ENCODE results near the gene DLG5.

Gene DLG5

DNA sequence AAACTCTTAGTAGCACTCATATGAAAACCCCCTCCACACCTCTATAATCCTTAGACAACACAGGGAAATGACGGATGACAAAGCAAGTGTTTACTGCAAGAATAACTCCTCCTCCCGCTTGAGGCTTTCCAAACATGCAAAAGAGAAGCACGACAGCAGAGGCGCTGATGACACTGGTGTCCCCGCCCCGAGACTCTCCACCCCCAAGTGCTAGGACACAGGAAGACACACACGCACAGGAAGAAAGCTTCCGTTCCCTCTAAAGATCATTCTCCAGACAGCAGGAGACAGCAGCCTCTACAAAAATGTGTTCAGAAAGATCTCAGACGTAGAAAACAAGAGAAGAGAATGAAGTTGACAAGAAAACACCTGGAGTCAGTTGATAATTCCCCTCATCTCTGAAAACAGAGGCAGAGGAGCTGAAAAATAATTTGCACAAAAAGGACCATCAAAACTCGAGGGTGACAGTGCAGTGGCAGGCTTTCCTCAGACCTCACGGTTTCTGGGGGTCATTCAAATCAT lies 90.2 kb downstream of the DLG5 start:
- no peak for TF ChIP-seq NFIC (IDR thresholded peaks at IDR 0.05)
- TF ChIP-seq TCF12 (IDR thresholded peaks at IDR 0.05; ENCODE audit: low read depth): no peak
- TF ChIP-seq, protein P1, sequence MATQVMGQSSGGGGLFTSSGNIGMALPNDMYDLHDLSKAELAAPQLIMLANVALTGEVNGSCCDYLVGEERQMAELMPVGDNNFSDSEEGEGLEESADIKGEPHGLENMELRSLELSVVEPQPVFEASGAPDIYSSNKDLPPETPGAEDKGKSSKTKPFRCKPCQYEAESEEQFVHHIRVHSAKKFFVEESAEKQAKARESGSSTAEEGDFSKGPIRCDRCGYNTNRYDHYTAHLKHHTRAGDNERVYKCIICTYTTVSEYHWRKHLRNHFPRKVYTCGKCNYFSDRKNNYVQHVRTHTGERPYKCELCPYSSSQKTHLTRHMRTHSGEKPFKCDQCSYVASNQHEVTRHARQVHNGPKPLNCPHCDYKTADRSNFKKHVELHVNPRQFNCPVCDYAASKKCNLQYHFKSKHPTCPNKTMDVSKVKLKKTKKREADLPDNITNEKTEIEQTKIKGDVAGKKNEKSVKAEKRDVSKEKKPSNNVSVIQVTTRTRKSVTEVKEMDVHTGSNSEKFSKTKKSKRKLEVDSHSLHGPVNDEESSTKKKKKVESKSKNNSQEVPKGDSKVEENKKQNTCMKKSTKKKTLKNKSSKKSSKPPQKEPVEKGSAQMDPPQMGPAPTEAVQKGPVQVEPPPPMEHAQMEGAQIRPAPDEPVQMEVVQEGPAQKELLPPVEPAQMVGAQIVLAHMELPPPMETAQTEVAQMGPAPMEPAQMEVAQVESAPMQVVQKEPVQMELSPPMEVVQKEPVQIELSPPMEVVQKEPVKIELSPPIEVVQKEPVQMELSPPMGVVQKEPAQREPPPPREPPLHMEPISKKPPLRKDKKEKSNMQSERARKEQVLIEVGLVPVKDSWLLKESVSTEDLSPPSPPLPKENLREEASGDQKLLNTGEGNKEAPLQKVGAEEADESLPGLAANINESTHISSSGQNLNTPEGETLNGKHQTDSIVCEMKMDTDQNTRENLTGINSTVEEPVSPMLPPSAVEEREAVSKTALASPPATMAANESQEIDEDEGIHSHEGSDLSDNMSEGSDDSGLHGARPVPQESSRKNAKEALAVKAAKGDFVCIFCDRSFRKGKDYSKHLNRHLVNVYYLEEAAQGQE (IDR thresholded peaks at IDR 0.05; ENCODE audit: low read depth): no peak
- TF ChIP-seq YY1 (IDR thresholded peaks at IDR 0.05; ENCODE audit: low read depth): no peak
- no peak for TF ChIP-seq RAD21 (IDR thresholded peaks at IDR 0.05; ENCODE audit: low read depth)
- TF ChIP-seq TEAD4 (IDR thresholded peaks at IDR 0.05): no peak
- TF ChIP-seq ZBTB7A (IDR thresholded peaks at IDR 0.05; ENCODE audit: low read depth): no peak
- TF ChIP-seq EGR1 (IDR thresholded peaks at IDR 0.05): no peak
- no peak for TF ChIP-seq CREB1 (IDR thresholded peaks at IDR 0.05; ENCODE audit: low read depth)
- TF ChIP-seq EP300 (IDR thresholded peaks at IDR 0.05; ENCODE audit: borderline replicate concordance): no peak
- no peak for TF ChIP-seq TAF1 (IDR thresholded peaks at IDR 0.05; ENCODE audit: low read depth)
- no peak for TF ChIP-seq USF1 (IDR thresholded peaks at IDR 0.05)

GRCh38 chr10:77835669-77836086 lies 90.9 kb downstream of the DLG5 start:
- TF ChIP-seq CREB1 (IDR thresholded peaks at IDR 0.05; ENCODE audit: low read depth) (peak; percentile 61), FOXM1 (IDR thresholded peaks at IDR 0.05; ENCODE audit: borderline replicate concordance, low read depth) (peak; percentile 83), NFIC (IDR thresholded peaks at IDR 0.05) (peak; percentile 100), TEAD4 (IDR thresholded peaks at IDR 0.05) (peak; percentile 93), ZBTB7A (IDR thresholded peaks at IDR 0.05; ENCODE audit: low read depth) (peak; percentile 45; the same call in 1 of the 2 replicates), TCF12 (IDR thresholded peaks at IDR 0.05; ENCODE audit: low read depth) (peak; percentile 98), YY1 (IDR thresholded peaks at IDR 0.05; ENCODE audit: low read depth) (0 out of 2 replicates have a peak, but pooled peaks have one; percentile 51), EP300 (IDR thresholded peaks at IDR 0.05; ENCODE audit: borderline replicate concordance) (peak; percentile 98), USF1 (IDR thresholded peaks at IDR 0.05) (no peak), RAD21 (IDR thresholded peaks at IDR 0.05; ENCODE audit: low read depth) (no peak), CEBPB (IDR thresholded peaks at IDR 0.05) (peak; percentile 55; the same call in 1 of the 2 replicates), EGR1 (IDR thresholded peaks at IDR 0.05) (no peak), TAF1 (IDR thresholded peaks at IDR 0.05; ENCODE audit: low read depth) (no peak)
- TF ChIP-seq, protein P1 (IDR thresholded peaks at IDR 0.05; ENCODE audit: low read depth): no peak
- TF ChIP-seq, protein P2, sequence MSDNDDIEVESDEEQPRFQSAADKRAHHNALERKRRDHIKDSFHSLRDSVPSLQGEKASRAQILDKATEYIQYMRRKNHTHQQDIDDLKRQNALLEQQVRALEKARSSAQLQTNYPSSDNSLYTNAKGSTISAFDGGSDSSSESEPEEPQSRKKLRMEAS (IDR thresholded peaks at IDR 0.05): peak; percentile 72

DNA sequence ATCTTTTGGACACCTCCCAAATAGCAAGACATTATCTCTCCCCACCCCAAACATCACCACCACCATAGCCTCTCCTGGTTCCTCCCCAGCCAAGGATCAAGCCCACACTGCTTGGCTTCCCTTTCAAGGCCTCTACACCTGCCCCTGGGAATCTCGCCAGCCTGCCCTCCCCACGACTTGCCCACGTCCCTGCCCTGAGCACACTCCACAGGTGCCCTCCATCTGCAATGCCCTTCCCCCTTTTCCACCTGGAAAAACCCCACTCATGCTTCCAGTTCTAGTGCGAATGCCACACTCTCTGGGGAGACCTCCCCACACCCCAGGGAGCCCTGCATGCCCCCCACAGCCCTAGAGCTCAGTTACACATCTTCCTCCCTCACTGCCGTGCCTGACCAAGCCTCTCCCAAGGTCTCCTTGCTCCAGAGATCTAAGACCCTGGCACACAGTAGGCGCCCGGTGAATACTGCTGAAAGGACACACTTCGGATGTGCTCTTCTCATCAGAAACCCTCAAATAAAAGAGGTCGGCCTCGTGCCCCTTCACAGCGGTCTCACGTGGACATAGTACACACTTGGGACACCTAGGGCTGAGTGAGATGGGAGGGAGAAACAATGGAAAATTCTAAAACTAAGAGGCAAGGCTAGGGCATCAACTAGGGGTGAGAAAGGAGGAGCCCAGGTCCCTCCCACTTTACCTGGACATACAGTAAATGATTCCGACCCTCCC lies 91.4 kb downstream of the DLG5 start:
- TF ChIP-seq TEAD4 (IDR thresholded peaks at IDR 0.05) (0 out of 2 replicates have a peak, but pooled peaks have one; percentile 21), CEBPB (IDR thresholded peaks at IDR 0.05) (no peak), NFIC (IDR thresholded peaks at IDR 0.05) (no peak), FOXM1 (IDR thresholded peaks at IDR 0.05; ENCODE audit: borderline replicate concordance, low read depth) (no peak), TCF12 (IDR thresholded peaks at IDR 0.05; ENCODE audit: low read depth) (peak; percentile 77; the same call in 1 of the 2 replicates), USF1 (IDR thresholded peaks at IDR 0.05) (no peak), EGR1 (IDR thresholded peaks at IDR 0.05) (no peak), EP300 (IDR thresholded peaks at IDR 0.05; ENCODE audit: borderline replicate concordance) (peak; percentile 73), ZBTB7A (IDR thresholded peaks at IDR 0.05; ENCODE audit: low read depth) (no peak), YY1 (IDR thresholded peaks at IDR 0.05; ENCODE audit: low read depth) (no peak), CREB1 (IDR thresholded peaks at IDR 0.05; ENCODE audit: low read depth) (no peak), TAF1 (IDR thresholded peaks at IDR 0.05; ENCODE audit: low read depth) (no peak), RAD21 (IDR thresholded peaks at IDR 0.05; ENCODE audit: low read depth) (no peak)
- TF ChIP-seq, protein P1 (IDR thresholded peaks at IDR 0.05; ENCODE audit: low read depth): no peak
- TF ChIP-seq, protein P2 (IDR thresholded peaks at IDR 0.05): peak; percentile 75
